ENCODE results near the gene PLAC1.

GRCh38 chrX:134570899-134571298, 87.4 kb downstream of the PLAC1 start:
- TF ChIP-seq CTCF (conservative IDR thresholded peaks at IDR 0.05; ENCODE audit: low read depth in 2 of 2) = no peak
- TF ChIP-seq, protein P1, sequence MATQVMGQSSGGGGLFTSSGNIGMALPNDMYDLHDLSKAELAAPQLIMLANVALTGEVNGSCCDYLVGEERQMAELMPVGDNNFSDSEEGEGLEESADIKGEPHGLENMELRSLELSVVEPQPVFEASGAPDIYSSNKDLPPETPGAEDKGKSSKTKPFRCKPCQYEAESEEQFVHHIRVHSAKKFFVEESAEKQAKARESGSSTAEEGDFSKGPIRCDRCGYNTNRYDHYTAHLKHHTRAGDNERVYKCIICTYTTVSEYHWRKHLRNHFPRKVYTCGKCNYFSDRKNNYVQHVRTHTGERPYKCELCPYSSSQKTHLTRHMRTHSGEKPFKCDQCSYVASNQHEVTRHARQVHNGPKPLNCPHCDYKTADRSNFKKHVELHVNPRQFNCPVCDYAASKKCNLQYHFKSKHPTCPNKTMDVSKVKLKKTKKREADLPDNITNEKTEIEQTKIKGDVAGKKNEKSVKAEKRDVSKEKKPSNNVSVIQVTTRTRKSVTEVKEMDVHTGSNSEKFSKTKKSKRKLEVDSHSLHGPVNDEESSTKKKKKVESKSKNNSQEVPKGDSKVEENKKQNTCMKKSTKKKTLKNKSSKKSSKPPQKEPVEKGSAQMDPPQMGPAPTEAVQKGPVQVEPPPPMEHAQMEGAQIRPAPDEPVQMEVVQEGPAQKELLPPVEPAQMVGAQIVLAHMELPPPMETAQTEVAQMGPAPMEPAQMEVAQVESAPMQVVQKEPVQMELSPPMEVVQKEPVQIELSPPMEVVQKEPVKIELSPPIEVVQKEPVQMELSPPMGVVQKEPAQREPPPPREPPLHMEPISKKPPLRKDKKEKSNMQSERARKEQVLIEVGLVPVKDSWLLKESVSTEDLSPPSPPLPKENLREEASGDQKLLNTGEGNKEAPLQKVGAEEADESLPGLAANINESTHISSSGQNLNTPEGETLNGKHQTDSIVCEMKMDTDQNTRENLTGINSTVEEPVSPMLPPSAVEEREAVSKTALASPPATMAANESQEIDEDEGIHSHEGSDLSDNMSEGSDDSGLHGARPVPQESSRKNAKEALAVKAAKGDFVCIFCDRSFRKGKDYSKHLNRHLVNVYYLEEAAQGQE (IDR thresholded peaks at IDR 0.05; ENCODE audit: unreplicated experiment) = no peak
- no peak for TF ChIP-seq POLR2AphosphoS5 (IDR thresholded peaks at IDR 0.05; ENCODE audit: low read depth)
- TF ChIP-seq EZH2phosphoT487 (IDR thresholded peaks at IDR 0.05; ENCODE audit: unreplicated experiment) = no peak
- TF ChIP-seq EZH2 (IDR thresholded peaks at IDR 0.05; ENCODE audit: low read depth, unreplicated experiment) = no peak
- no peak for TF ChIP-seq CREB1 (CRISPR knock-in tag; IDR thresholded peaks at IDR 0.05; ENCODE audit: low read depth)
- TF ChIP-seq NANOG (IDR thresholded peaks at IDR 0.05; ENCODE audit: borderline replicate concordance) = no peak
- TF ChIP-seq ZNF462 (CRISPR knock-in tag; IDR thresholded peaks at IDR 0.05) = no peak
- no peak for TF ChIP-seq JUNB (IDR thresholded peaks at IDR 0.05; ENCODE audit: unreplicated experiment)
- no peak for TF ChIP-seq ZNF331 (CRISPR knock-in tag; IDR thresholded peaks at IDR 0.05; ENCODE audit: low read depth)
- no peak for TF ChIP-seq ZNF114 (CRISPR knock-in tag; IDR thresholded peaks at IDR 0.05)
- TF ChIP-seq STAT1 (IDR thresholded peaks at IDR 0.05; ENCODE audit: unreplicated experiment) = no peak
